Naive B cell (primary cell): ENCODE measurements around the gene NFATC2. TPM values are rescaled to one million over a fixed set of nuclear protein-coding genes. Genes with fewer than 3 reads are reported as not detected.
A peak's percentile ranks its signal among the peaks of the same experiment; 100 is the strongest.

Source experiments
- ATAC-seq, 2 donors: fragments of 150-1000 bp; cut with Tn5 transposase; 2 replicates each; pipeline ENCODE4 v1.10.0; 2021; ENCODE audit warnings: low read depth in 2 of 2, mild to moderate bottlenecking in 2 of 2, moderate library complexity in 2 of 2
- DNase-seq: peaks from one replicate; pipeline ENCODE4 v3.0.0; 2022
- H3K27ac Mint-ChIP-seq, 6 donors: one replicate each; pipeline ENCODE4 v1.8.0; 2020 to 2022; ENCODE audit warnings: mild to moderate bottlenecking in 6 of 6, mixed read lengths in 6 of 6, moderate library complexity in 5 of 6, inconsistent platforms in 2 of 6
- H3K27me3 Mint-ChIP-seq, 3 donors: one replicate each; pipeline ENCODE4 v1.8.0; 2021 to 2022; ENCODE audit warnings: mixed read lengths in 3 of 3, mild to moderate bottlenecking in 1 of 3
- H3K36me3 Mint-ChIP-seq, 2 donors: one replicate each; pipeline ENCODE4 v1.8.0; 2020 to 2022; ENCODE audit warnings: mixed read lengths in 2 of 2, inconsistent platforms in 1 of 2, mild to moderate bottlenecking in 1 of 2
- H3K4me1 Mint-ChIP-seq, 3 donors: one replicate each; pipeline ENCODE4 v1.8.0; 2020 to 2022; ENCODE audit warnings: mixed read lengths in 3 of 3, inconsistent platforms in 1 of 3, mild to moderate bottlenecking in 1 of 3, moderate library complexity in 1 of 3
- H3K4me3 Mint-ChIP-seq, 8 donors: one replicate each; pipeline ENCODE4 v1.8.0; 2020 to 2022; ENCODE audit warnings: mild to moderate bottlenecking in 8 of 8, mixed read lengths in 8 of 8, moderate library complexity in 8 of 8, inconsistent platforms in 2 of 8
- H3K9me3 Mint-ChIP-seq, 7 donors: one replicate each; pipeline ENCODE4 v1.8.0; 2020 to 2022; ENCODE audit warnings: mixed read lengths in 7 of 7, mild to moderate bottlenecking in 5 of 7, inconsistent platforms in 2 of 7, moderate library complexity in 1 of 7
- polyA plus RNA-seq, 6 donors: library from polyadenylated mRNA; unstranded; fragments of 300-500 nt; fragmentation: Illumina TruSeq; gene quantifications; one replicate each; pipeline ENCODE4 v1.2.3, GENCODE V29; 2021; ENCODE audit warnings: low read depth in 6 of 6

NFATC2 gene
- polyA plus RNA-seq, 6 donors from 2014 or later = 4.6 to 22.9 (median 14.6) TPM

- H3K4me1 Mint-ChIP-seq = peaks cover 0 to 10% (median 5%) of the 10 kb centered on the region in 3 donors
- no peak for DNase-seq
- H3K27ac Mint-ChIP-seq = no peak overlapping the region
- H3K27me3 Mint-ChIP-seq = peaks cover 5 to 19% (median 19%) of the 10 kb centered on the region in 3 donors
- H3K36me3 Mint-ChIP-seq = no peaks in the 10 kb centered on the region
- H3K9me3 Mint-ChIP-seq = no peaks in the 10 kb centered on the region
- H3K4me3 Mint-ChIP-seq = no peak overlapping the region
- no peak for ATAC-seq
These were observed 170.8 kb downstream of the NFATC2 start for GRCh38 chr20:51371720-51372119.

- ATAC-seq (no peak), DNase-seq (no peak)
- Mint-ChIP-seq H3K9me3 (peaks cover 0 to 9% (median 2%) of the 10 kb centered on the region in 7 donors), H3K27me3 (peaks cover 8 to 27% (median 21%) of the 10 kb centered on the region in 3 donors), H3K4me3 (no peak overlapping the region), H3K4me1 (peaks cover 0 to 5% (median 5%) of the 10 kb centered on the region in 3 donors), H3K27ac (peak overlapping the region in 1 of 6 donors; percentile 15), H3K36me3 (no peaks in the 10 kb centered on the region)
These were observed 173.0 kb downstream of the NFATC2 start for GRCh38 chr20:51369503-51369902.

- Mint-ChIP-seq H3K36me3 (peaks cover 5 to 6% of the 10 kb centered on the region in 2 donors), H3K4me3 (no peak overlapping the region), H3K27me3 (peaks cover 8 to 33% (median 21%) of the 10 kb centered on the region in 3 donors), H3K9me3 (peaks cover 2 to 16% (median 6%) of the 10 kb centered on the region in 7 donors), H3K27ac (peak overlapping the region in 1 of 6 donors; percentile 2), H3K4me1 (peaks cover 0 to 5% (median 5%) of the 10 kb centered on the region in 3 donors)
- no peak for ATAC-seq
- no peak for DNase-seq
These were observed 173.9 kb downstream of the NFATC2 start for GRCh38 chr20:51368461-51369211.

- H3K4me1 Mint-ChIP-seq = no peaks in the 10 kb centered on the region
- H3K9me3 Mint-ChIP-seq = peaks cover 2 to 20% (median 10%) of the 10 kb centered on the region in 7 donors
- H3K27ac Mint-ChIP-seq = no peak overlapping the region
- H3K36me3 Mint-ChIP-seq = peaks cover 8% of the 10 kb centered on the region in 2 donors
- peaks cover 17 to 47% (median 19%) of the 10 kb centered on the region in 3 donors for H3K27me3 Mint-ChIP-seq
- no peak for ATAC-seq
- DNase-seq = no peak
- H3K4me3 Mint-ChIP-seq = peak overlapping the region in 1 of 8 donors; percentile 4
These were observed 176.2 kb downstream of the NFATC2 start for GRCh38 chr20:51366155-51366886.

- ATAC-seq (no peak), DNase-seq (no peak)
- Mint-ChIP-seq H3K4me1 (no peaks in the 10 kb centered on the region), H3K27ac (no peak overlapping the region), H3K27me3 (peaks cover 20 to 50% (median 24%) of the 10 kb centered on the region in 3 donors), H3K36me3 (peaks cover 8% of the 10 kb centered on the region in 2 donors), H3K4me3 (no peak overlapping the region), H3K9me3 (peaks cover 2 to 20% (median 10%) of the 10 kb centered on the region in 7 donors)
These were observed 176.8 kb downstream of the NFATC2 start for GRCh38 chr20:51365670-51366069.

GRCh38 chr20:51363813-51364212 is 178.7 kb downstream of the NFATC2 start:
- DNase-seq (no peak), ATAC-seq (no peak)
- H3K27ac Mint-ChIP-seq = no peak overlapping the region
- no peaks in the 10 kb centered on the region for H3K4me1 Mint-ChIP-seq
- peaks cover 18 to 54% (median 31%) of the 10 kb centered on the region in 3 donors for H3K27me3 Mint-ChIP-seq
- H3K4me3 Mint-ChIP-seq = no peak overlapping the region
- H3K36me3 Mint-ChIP-seq = peaks cover 8% of the 10 kb centered on the region in 2 donors
- H3K9me3 Mint-ChIP-seq = peaks cover 2 to 20% (median 10%) of the 10 kb centered on the region in 7 donors

- no peak overlapping the region for H3K27ac Mint-ChIP-seq
- H3K4me3 Mint-ChIP-seq = no peak overlapping the region
- H3K4me1 Mint-ChIP-seq = no peaks in the 10 kb centered on the region
- H3K9me3 Mint-ChIP-seq = peaks cover 2 to 20% (median 10%) of the 10 kb centered on the region in 7 donors
- no peak for ATAC-seq
- no peak for DNase-seq
- peaks cover 8% of the 10 kb centered on the region in 2 donors for H3K36me3 Mint-ChIP-seq
- H3K27me3 Mint-ChIP-seq = peaks cover 21 to 52% (median 36%) of the 10 kb centered on the region in 3 donors
These were observed 179.1 kb downstream of the NFATC2 start for GRCh38 chr20:51363378-51363777.

- H3K4me1 Mint-ChIP-seq = no peaks in the 10 kb centered on the region
- DNase-seq = no peak
- H3K27ac Mint-ChIP-seq = no peak overlapping the region
These were observed 180.3 kb downstream of the NFATC2 start for GRCh38 chr20:51362254-51362653.

GRCh38 chr20:51361258-51361657 is 181.3 kb downstream of the NFATC2 start:
- ATAC-seq = no peak
- Mint-ChIP-seq H3K4me3 (no peak overlapping the region), H3K4me1 (no peaks in the 10 kb centered on the region), H3K27me3 (peaks cover 19 to 49% (median 41%) of the 10 kb centered on the region in 3 donors), H3K36me3 (peaks cover 8% of the 10 kb centered on the region in 2 donors), H3K9me3 (peaks cover 2 to 20% (median 10%) of the 10 kb centered on the region in 7 donors), H3K27ac (no peak overlapping the region)
- DNase-seq = no peak

More at GRCh38 chr20:51362254-51362653, 180.3 kb downstream of the NFATC2 start:
- ATAC-seq = no peak
- Mint-ChIP-seq H3K27me3 (peaks cover 25 to 55% (median 47%) of the 10 kb centered on the region in 3 donors), H3K36me3 (peaks cover 8% of the 10 kb centered on the region in 2 donors), H3K4me3 (no peak overlapping the region), H3K9me3 (peaks cover 2 to 20% (median 10%) of the 10 kb centered on the region in 7 donors)

GRCh38 chr20:51360451-51361201 is 181.9 kb downstream of the NFATC2 start:
- no peak for ATAC-seq
- peaks cover 2 to 20% (median 10%) of the 10 kb centered on the region in 7 donors for H3K9me3 Mint-ChIP-seq
- DNase-seq = no peak
- no peak overlapping the region for H3K27ac Mint-ChIP-seq
- H3K4me3 Mint-ChIP-seq = no peak overlapping the region
- no peaks in the 10 kb centered on the region for H3K4me1 Mint-ChIP-seq
- H3K27me3 Mint-ChIP-seq = peaks cover 21 to 51% (median 43%) of the 10 kb centered on the region in 3 donors
- peaks cover 8% of the 10 kb centered on the region in 2 donors for H3K36me3 Mint-ChIP-seq

GRCh38 chr20:51359947-51360346 is 182.6 kb downstream of the NFATC2 start:
- Mint-ChIP-seq H3K27ac (no peak overlapping the region), H3K4me1 (no peaks in the 10 kb centered on the region), H3K9me3 (peaks cover 2 to 16% (median 10%) of the 10 kb centered on the region in 7 donors), H3K4me3 (no peak overlapping the region), H3K36me3 (peaks cover 8% of the 10 kb centered on the region in 2 donors), H3K27me3 (peaks cover 23 to 55% (median 50%) of the 10 kb centered on the region in 3 donors)
- ATAC-seq (no peak), DNase-seq (no peak)

- Mint-ChIP-seq H3K9me3 (peaks cover 2 to 11% (median 9%) of the 10 kb centered on the region in 7 donors), H3K4me1 (no peaks in the 10 kb centered on the region), H3K36me3 (peaks cover 8% of the 10 kb centered on the region in 2 donors), H3K27me3 (peaks cover 23 to 54% (median 53%) of the 10 kb centered on the region in 3 donors), H3K27ac (no peak overlapping the region), H3K4me3 (no peak overlapping the region)
- DNase-seq (no peak), ATAC-seq (no peak)
These were observed 183.1 kb downstream of the NFATC2 start for GRCh38 chr20:51359401-51359800.
